Activated naive CD8-positive, alpha-beta T cell treated with anti-CD3 and anti-CD28 coated beads, Interleukin-2, amount 10 ng/mL, durations not matched to agents 7 days and 5 days (primary cell): ENCODE results near the gene MRPL45. TPM values are rescaled to one million over a fixed set of nuclear protein-coding genes. Genes with fewer than 3 reads are reported as not detected.

Experiments
- ATAC-seq: fragments of 150-1000 bp; cut with Tn5 transposase; one replicate; pipeline ENCODE4 v1.10.0; 2021; ENCODE audit warnings: low read depth, moderate library complexity
- POLR2A ChIA-PET: fragments of 350-600 bp; sonication (Branson Sonifier 250); formaldehyde crosslinking; loops from one replicate; lab custom pipeline; 2021; ENCODE audit warnings: antibody characterized with exemption; lab: Charles Lee
- DNase-seq: peaks from one replicate; pipeline ENCODE4 v3.0.0; 2021
- H3K27ac Mint-ChIP-seq: one replicate; pipeline ENCODE4 v1.8.0; 2022; ENCODE audit warnings: mild to moderate bottlenecking, mixed read lengths
- H3K27me3 Mint-ChIP-seq: one replicate; pipeline ENCODE4 v1.8.0; 2022; ENCODE audit warnings: mild to moderate bottlenecking, moderate library complexity, mixed read lengths
- H3K36me3 Mint-ChIP-seq: one replicate; pipeline ENCODE4 v1.8.0; 2021; ENCODE audit warnings: mild to moderate bottlenecking, mixed read lengths
- H3K4me1 Mint-ChIP-seq: one replicate; pipeline ENCODE4 v1.8.0; 2021; ENCODE audit warnings: mixed read lengths
- H3K4me3 Mint-ChIP-seq: one replicate; pipeline ENCODE4 v1.8.0; 2022; ENCODE audit warnings: mild to moderate bottlenecking, moderate library complexity, mixed read lengths
- H3K9me3 Mint-ChIP-seq: one replicate; pipeline ENCODE4 v1.8.0; 2021; ENCODE audit warnings: mixed read lengths
- total RNA-seq, 2 experiments: library from RNA; stranded (reverse); gene quantifications; one replicate each; pipeline ENCODE4 v1.2.3, GENCODE V29; 2021

MRPL45 gene
- total RNA-seq, 2 experiments from 2014 or later = 21.4 to 22.3 TPM

GRCh38 chr17:38329808-38330730 is 33.1 kb downstream of the MRPL45 start:
- H3K4me3 Mint-ChIP-seq = no peak overlapping the region
- POLR2A ChIA-PET = no interaction called here
- H3K27ac Mint-ChIP-seq = no peak overlapping the region
- peaks cover 7% of the 10 kb centered on the region for H3K4me1 Mint-ChIP-seq
- H3K36me3 Mint-ChIP-seq = no peaks in the 10 kb centered on the region
- H3K9me3 Mint-ChIP-seq = no peaks in the 10 kb centered on the region
- DNase-seq (no peak), ATAC-seq (no peak)
- no peaks in the 10 kb centered on the region for H3K27me3 Mint-ChIP-seq

GRCh38 chr17:38330941-38331411 is 34.0 kb downstream of the MRPL45 start:
- Mint-ChIP-seq H3K27me3 (no peaks in the 10 kb centered on the region), H3K27ac (no peak overlapping the region), H3K9me3 (no peaks in the 10 kb centered on the region), H3K36me3 (no peaks in the 10 kb centered on the region), H3K4me1 (peaks cover 5% of the 10 kb centered on the region), H3K4me3 (no peak overlapping the region)
- DNase-seq (no peak), ATAC-seq (no peak)
- POLR2A ChIA-PET = interaction anchor here (0.5 kb wide), 1 partner anchor 691 kb away, joined by 3 read pairs; no protein-coding TSS in a partner anchor

GRCh38 chr17:38332735-38333134 is 35.8 kb downstream of the MRPL45 start:
- ATAC-seq (no peak), DNase-seq (no peak)
- POLR2A ChIA-PET = no interaction called here
- no peak overlapping the region for H3K27ac Mint-ChIP-seq
- no peaks in the 10 kb centered on the region for H3K9me3 Mint-ChIP-seq
- no peaks in the 10 kb centered on the region for H3K4me1 Mint-ChIP-seq
- peaks cover 3% of the 10 kb centered on the region for H3K27me3 Mint-ChIP-seq
- no peaks in the 10 kb centered on the region for H3K36me3 Mint-ChIP-seq
- no peak overlapping the region for H3K4me3 Mint-ChIP-seq

- Mint-ChIP-seq H3K4me1 (no peaks in the 10 kb centered on the region), H3K27ac (no peak overlapping the region), H3K36me3 (no peaks in the 10 kb centered on the region), H3K9me3 (no peaks in the 10 kb centered on the region), H3K4me3 (no peak overlapping the region), H3K27me3 (peaks cover 3% of the 10 kb centered on the region)
- POLR2A ChIA-PET = no interaction called here
- ATAC-seq = peak; percentile 67
- peak; percentile 78 for DNase-seq
These were observed 36.8 kb downstream of the MRPL45 start for GRCh38 chr17:38333635-38334295.

- Mint-ChIP-seq H3K4me3 (no peak overlapping the region), H3K27me3 (peaks cover 3% of the 10 kb centered on the region), H3K4me1 (no peaks in the 10 kb centered on the region), H3K9me3 (no peaks in the 10 kb centered on the region), H3K36me3 (no peaks in the 10 kb centered on the region), H3K27ac (no peak overlapping the region)
- no peak for ATAC-seq
- POLR2A ChIA-PET = no interaction called here
- DNase-seq = no peak
These were observed 37.8 kb downstream of the MRPL45 start for GRCh38 chr17:38334480-38335364.

- Mint-ChIP-seq H3K4me3 (no peak overlapping the region), H3K36me3 (no peaks in the 10 kb centered on the region), H3K27me3 (peaks cover 6% of the 10 kb centered on the region), H3K27ac (no peak overlapping the region), H3K4me1 (no peaks in the 10 kb centered on the region), H3K9me3 (no peaks in the 10 kb centered on the region)
- ATAC-seq = no peak
- no peak for DNase-seq
- POLR2A ChIA-PET = no interaction called here
These were observed 39.9 kb downstream of the MRPL45 start for GRCh38 chr17:38336838-38337237.

GRCh38 chr17:38338053-38338452 is 41.1 kb downstream of the MRPL45 start:
- H3K4me3 Mint-ChIP-seq = no peak overlapping the region
- DNase-seq (no peak), ATAC-seq (no peak)
- no peaks in the 10 kb centered on the region for H3K4me1 Mint-ChIP-seq
- no peaks in the 10 kb centered on the region for H3K36me3 Mint-ChIP-seq
- POLR2A ChIA-PET = no interaction called here
- no peak overlapping the region for H3K27ac Mint-ChIP-seq
- H3K27me3 Mint-ChIP-seq = peaks cover 6% of the 10 kb centered on the region
- no peaks in the 10 kb centered on the region for H3K9me3 Mint-ChIP-seq

- Mint-ChIP-seq H3K27me3 (peaks cover 6% of the 10 kb centered on the region), H3K27ac (no peak overlapping the region), H3K36me3 (no peaks in the 10 kb centered on the region), H3K4me3 (no peak overlapping the region), H3K4me1 (no peaks in the 10 kb centered on the region), H3K9me3 (no peaks in the 10 kb centered on the region)
- DNase-seq (no peak), ATAC-seq (no peak)
- POLR2A ChIA-PET = no interaction called here
These were observed 41.6 kb downstream of the MRPL45 start for GRCh38 chr17:38338535-38338934.

GRCh38 chr17:38339891-38340290 is 42.9 kb downstream of the MRPL45 start:
- ATAC-seq (no peak), DNase-seq (no peak)
- Mint-ChIP-seq H3K4me3 (no peak overlapping the region), H3K36me3 (no peaks in the 10 kb centered on the region), H3K27me3 (peaks cover 8% of the 10 kb centered on the region), H3K4me1 (no peaks in the 10 kb centered on the region), H3K27ac (no peak overlapping the region), H3K9me3 (no peaks in the 10 kb centered on the region)
- POLR2A ChIA-PET = no interaction called here

- Mint-ChIP-seq H3K4me1 (no peaks in the 10 kb centered on the region), H3K27ac (no peak overlapping the region)
- POLR2A ChIA-PET = no interaction called here
These were observed 44.2 kb downstream of the MRPL45 start for GRCh38 chr17:38341035-38341721.

GRCh38 chr17:38342886-38343607 is 46.1 kb downstream of the MRPL45 start:
- ATAC-seq = no peak
- DNase-seq = no peak
- H3K36me3 Mint-ChIP-seq = no peaks in the 10 kb centered on the region
- H3K4me3 Mint-ChIP-seq = no peak overlapping the region
- peaks cover 7% of the 10 kb centered on the region for H3K27me3 Mint-ChIP-seq
- H3K4me1 Mint-ChIP-seq = no peaks in the 10 kb centered on the region
- H3K27ac Mint-ChIP-seq = no peak overlapping the region
- no peaks in the 10 kb centered on the region for H3K9me3 Mint-ChIP-seq
- POLR2A ChIA-PET = interaction anchor here (1.2 kb wide), 1 partner anchor 9 kb away, joined by 3 read pairs; the partner anchor contains the start of gene SOCS7

More at GRCh38 chr17:38341035-38341721, 44.2 kb downstream of the MRPL45 start:
- no peak for ATAC-seq
- Mint-ChIP-seq H3K36me3 (no peaks in the 10 kb centered on the region), H3K4me3 (no peak overlapping the region), H3K9me3 (no peaks in the 10 kb centered on the region), H3K27me3 (peaks cover 11% of the 10 kb centered on the region)
- no peak for DNase-seq
